ENCODE measurements around the gene SPOCK1.

DNA sequence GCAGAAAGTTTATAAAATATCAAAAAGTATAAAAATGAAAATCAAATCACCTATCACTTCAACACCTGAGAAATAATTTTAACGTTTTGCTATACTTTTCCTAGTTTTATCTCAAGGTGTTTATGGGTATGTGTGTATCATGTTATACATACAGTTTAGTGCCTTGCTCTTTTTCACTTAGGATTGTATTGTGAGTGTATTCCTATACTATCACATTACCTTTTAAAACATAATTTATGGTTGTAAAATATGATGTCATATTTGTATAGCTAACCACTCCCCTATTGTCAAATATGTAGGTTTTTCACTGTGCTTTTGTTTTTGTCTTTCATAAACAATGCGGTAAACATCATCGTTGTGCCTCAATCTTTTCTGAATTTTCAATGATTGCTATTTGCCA lies 479.9 kb downstream of the SPOCK1 start:
- TF ChIP-seq EZH2 (IDR thresholded peaks at IDR 0.05; ENCODE audit: borderline replicate concordance, low read depth, low read length, severe bottlenecking) = no peak
- TF ChIP-seq, protein P1, sequence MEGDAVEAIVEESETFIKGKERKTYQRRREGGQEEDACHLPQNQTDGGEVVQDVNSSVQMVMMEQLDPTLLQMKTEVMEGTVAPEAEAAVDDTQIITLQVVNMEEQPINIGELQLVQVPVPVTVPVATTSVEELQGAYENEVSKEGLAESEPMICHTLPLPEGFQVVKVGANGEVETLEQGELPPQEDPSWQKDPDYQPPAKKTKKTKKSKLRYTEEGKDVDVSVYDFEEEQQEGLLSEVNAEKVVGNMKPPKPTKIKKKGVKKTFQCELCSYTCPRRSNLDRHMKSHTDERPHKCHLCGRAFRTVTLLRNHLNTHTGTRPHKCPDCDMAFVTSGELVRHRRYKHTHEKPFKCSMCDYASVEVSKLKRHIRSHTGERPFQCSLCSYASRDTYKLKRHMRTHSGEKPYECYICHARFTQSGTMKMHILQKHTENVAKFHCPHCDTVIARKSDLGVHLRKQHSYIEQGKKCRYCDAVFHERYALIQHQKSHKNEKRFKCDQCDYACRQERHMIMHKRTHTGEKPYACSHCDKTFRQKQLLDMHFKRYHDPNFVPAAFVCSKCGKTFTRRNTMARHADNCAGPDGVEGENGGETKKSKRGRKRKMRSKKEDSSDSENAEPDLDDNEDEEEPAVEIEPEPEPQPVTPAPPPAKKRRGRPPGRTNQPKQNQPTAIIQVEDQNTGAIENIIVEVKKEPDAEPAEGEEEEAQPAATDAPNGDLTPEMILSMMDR (IDR thresholded peaks at IDR 0.05; ENCODE audit: borderline replicate concordance, extremely low read depth, low read length, poor library complexity, severe bottlenecking) = no peak
